ENCODE measurements around the gene RAD51B. TPM values are rescaled to one million over a fixed set of nuclear protein-coding genes. Genes with fewer than 3 reads are reported as not detected.

RAD51B gene
- total and polyA plus RNA-seq, 2 of the 13 experiments (the other 11 are each of a cell fraction or from before 2014, with no cell fraction given) = 7.0 to 9.5 TPM

GRCh38 chr14:68530443-68530842, 710.9 kb downstream of the RAD51B start:
- in situ Hi-C loops (cut with HindIII; ENCODE audit: extremely low pct_ligation_motif_present, low pct_unique_long_range_greater_than_20kb) (no loop called here), intact Hi-C loops (cut with micrococcal nuclease; ENCODE audit: unreplicated experiment) (no loop called here)
- ATAC-seq = no peak
- H3K9ac ChIP-seq (ENCODE audit: insufficient read depth, low read depth, low read length) = no peak overlapping the region
- H3K27me3 ChIP-seq (ENCODE audit: control insufficient read depth in 1 of 2, insufficient read depth in 2 of 2, low read length in 2 of 2) = no peaks in the 10 kb centered on the region
- no peak overlapping the region for H2AFZ ChIP-seq (ENCODE audit: low read length)
- WGBS (ENCODE audit: low lambda C conversion rate) = 95% methylated on average over 1 of the region's 1 CpG
- no TSS peak for BruUV-seq (replicated peaks)
- CTCF ChIA-PET (ENCODE audit: low intra/inter-chr PET ratio, low total read pairs) = no interaction called here
- H3K9me3 ChIP-seq (ENCODE audit: low read length) = peaks cover 22% of the 10 kb centered on the region
- no peak overlapping the region for H3K4me2 ChIP-seq (ENCODE audit: low read depth, low read length)
- no peak overlapping the region for H3K27ac ChIP-seq (ENCODE audit: extremely low read length, insufficient read depth, low read length)
- TF ChIP-seq ZFP1 (CRISPR knock-in tag; IDR thresholded peaks at IDR 0.05) (peak; percentile 99), U2AF1 (optimal IDR thresholded peaks at IDR 0.05; ENCODE audit: low read depth, low read length) (no peak)
- TF ChIP-seq, protein P1, sequence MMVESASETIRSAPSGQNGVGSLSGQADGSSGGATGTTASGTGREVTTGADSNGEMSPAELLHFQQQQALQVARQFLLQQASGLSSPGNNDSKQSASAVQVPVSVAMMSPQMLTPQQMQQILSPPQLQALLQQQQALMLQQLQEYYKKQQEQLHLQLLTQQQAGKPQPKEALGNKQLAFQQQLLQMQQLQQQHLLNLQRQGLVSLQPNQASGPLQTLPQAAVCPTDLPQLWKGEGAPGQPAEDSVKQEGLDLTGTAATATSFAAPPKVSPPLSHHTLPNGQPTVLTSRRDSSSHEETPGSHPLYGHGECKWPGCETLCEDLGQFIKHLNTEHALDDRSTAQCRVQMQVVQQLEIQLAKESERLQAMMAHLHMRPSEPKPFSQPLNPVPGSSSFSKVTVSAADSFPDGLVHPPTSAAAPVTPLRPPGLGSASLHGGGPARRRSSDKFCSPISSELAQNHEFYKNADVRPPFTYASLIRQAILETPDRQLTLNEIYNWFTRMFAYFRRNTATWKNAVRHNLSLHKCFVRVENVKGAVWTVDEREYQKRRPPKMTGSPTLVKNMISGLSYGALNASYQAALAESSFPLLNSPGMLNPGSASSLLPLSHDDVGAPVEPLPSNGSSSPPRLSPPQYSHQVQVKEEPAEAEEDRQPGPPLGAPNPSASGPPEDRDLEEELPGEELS (CRISPR knock-in tag; IDR thresholded peaks at IDR 0.05) = no peak
- H3K79me2 ChIP-seq (ENCODE audit: insufficient read depth, low read length) = no peaks in the 10 kb centered on the region
- no peak overlapping the region for H3K4me3 ChIP-seq (replicated peaks in 1 of 3; ENCODE audit: insufficient read depth in 1 of 3, low read depth in 2 of 3, low read length in 3 of 3)
- no peak for FAIRE-seq
- no peak for DNase-seq (ENCODE audit: low spot score)
- no peaks in the 10 kb centered on the region for H3K4me1 ChIP-seq (ENCODE audit: insufficient read depth, low read length)
- POLR2A ChIA-PET = no interaction called here
- H4K20me1 ChIP-seq (ENCODE audit: insufficient read depth, low read length) = no peaks in the 10 kb centered on the region
- H3K36me3 ChIP-seq (replicated peaks in 1 of 2; ENCODE audit: control insufficient read depth in 1 of 2, insufficient read depth in 2 of 2, low read length in 2 of 2) = no peaks in the 10 kb centered on the region

GRCh38 chr14:68532496-68532895, 712.9 kb downstream of the RAD51B start:
- Histone ChIP-seq H3K4me3 (replicated peaks in 1 of 3; ENCODE audit: insufficient read depth in 1 of 3, low read depth in 2 of 3, low read length in 3 of 3) (no peak overlapping the region), H3K4me1 (ENCODE audit: insufficient read depth, low read length) (no peaks in the 10 kb centered on the region), H3K79me2 (ENCODE audit: insufficient read depth, low read length) (no peaks in the 10 kb centered on the region), H3K9me3 (ENCODE audit: low read length) (peaks cover 22% of the 10 kb centered on the region), H3K9ac (ENCODE audit: insufficient read depth, low read depth, low read length) (no peak overlapping the region), H2AFZ (ENCODE audit: low read length) (no peak overlapping the region), H3K36me3 (replicated peaks in 1 of 2; ENCODE audit: control insufficient read depth in 1 of 2, insufficient read depth in 2 of 2, low read length in 2 of 2) (no peaks in the 10 kb centered on the region), H3K27ac (ENCODE audit: extremely low read length, insufficient read depth, low read length) (no peak overlapping the region), H3K4me2 (ENCODE audit: low read depth, low read length) (no peak overlapping the region), H4K20me1 (ENCODE audit: insufficient read depth, low read length) (no peaks in the 10 kb centered on the region), H3K27me3 (ENCODE audit: control insufficient read depth in 1 of 2, insufficient read depth in 2 of 2, low read length in 2 of 2) (no peaks in the 10 kb centered on the region)
- DNase-seq (ENCODE audit: low spot score) = no peak
- TF ChIP-seq, protein P2, sequence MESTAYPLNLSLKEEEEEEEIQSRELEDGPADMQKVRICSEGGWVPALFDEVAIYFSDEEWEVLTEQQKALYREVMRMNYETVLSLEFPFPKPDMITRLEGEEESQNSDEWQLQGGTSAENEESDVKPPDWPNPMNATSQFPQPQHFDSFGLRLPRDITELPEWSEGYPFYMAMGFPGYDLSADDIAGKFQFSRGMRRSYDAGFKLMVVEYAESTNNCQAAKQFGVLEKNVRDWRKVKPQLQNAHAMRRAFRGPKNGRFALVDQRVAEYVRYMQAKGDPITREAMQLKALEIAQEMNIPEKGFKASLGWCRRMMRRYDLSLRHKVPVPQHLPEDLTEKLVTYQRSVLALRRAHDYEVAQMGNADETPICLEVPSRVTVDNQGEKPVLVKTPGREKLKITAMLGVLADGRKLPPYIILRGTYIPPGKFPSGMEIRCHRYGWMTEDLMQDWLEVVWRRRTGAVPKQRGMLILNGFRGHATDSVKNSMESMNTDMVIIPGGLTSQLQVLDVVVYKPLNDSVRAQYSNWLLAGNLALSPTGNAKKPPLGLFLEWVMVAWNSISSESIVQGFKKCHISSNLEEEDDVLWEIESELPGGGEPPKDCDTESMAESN (CRISPR knock-in tag; conservative IDR thresholded peaks at IDR 0.05) = no peak
- TF ChIP-seq, protein P3, sequence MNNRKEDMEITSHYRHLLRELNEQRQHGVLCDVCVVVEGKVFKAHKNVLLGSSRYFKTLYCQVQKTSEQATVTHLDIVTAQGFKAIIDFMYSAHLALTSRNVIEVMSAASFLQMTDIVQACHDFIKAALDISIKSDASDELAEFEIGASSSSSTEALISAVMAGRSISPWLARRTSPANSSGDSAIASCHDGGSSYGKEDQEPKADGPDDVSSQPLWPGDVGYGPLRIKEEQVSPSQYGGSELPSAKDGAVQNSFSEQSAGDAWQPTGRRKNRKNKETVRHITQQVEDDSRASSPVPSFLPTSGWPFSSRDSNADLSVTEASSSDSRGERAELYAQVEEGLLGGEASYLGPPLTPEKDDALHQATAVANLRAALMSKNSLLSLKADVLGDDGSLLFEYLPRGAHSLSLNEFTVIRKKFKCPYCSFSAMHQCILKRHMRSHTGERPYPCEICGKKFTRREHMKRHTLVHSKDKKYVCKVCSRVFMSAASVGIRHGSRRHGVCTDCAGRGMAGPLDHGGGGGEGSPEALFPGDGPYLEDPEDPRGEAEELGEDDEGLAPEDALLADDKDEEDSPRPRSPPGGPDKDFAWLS (CRISPR knock-in tag; IDR thresholded peaks at IDR 0.05; ENCODE audit: borderline replicate concordance) = no peak
- ChIA-PET POLR2A (no interaction called here), CTCF (ENCODE audit: low intra/inter-chr PET ratio, low total read pairs) (no interaction called here)
- intact Hi-C loops (cut with micrococcal nuclease; ENCODE audit: unreplicated experiment) (no loop called here), in situ Hi-C loops (cut with HindIII; ENCODE audit: extremely low pct_ligation_motif_present, low pct_unique_long_range_greater_than_20kb) (no loop called here)
- FAIRE-seq = no peak
- no peak for ATAC-seq
- no TSS peak for BruUV-seq (replicated peaks)

All from HepG2 (cell line).